Fibroblast of gingiva (primary cell): ENCODE measurements around the gene SMG9.
A peak's percentile ranks its signal among the peaks of the same experiment; 100 is the strongest.

Experiments used
- DNase-seq: peaks from one replicate; pipeline ENCODE4 v3.0.0-alpha.2; 2011; ENCODE audit warnings: low read depth

The SMG9 gene

DNA sequence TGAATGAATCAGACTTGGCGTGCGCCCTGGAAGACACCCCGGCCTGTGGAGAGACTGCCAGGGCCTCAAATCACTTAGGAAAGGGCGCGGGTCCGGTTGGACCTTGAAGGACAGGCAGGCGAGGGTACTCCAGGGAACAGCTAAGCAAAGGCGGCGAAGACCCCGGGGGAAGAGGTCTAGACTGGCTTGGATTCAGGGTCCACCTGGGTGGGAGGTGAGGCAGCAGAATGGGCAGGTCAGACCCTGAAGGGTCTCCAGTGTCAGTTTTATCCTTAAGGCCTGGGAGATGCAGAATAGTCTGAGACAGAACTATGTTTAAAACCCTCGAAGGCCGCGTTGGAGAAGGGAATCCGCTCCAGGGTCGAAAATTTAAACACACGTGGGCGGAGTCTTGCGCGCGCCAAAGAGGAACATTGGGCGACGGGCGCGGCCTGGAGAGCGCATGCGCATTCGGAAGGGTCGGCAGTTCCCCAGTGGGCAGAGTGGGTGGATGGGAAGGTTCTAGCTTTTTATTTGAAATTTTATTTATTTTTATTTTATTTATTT lies 567 bp upstream of the SMG9 start:
- DNase-seq = peak; percentile 61

DNA sequence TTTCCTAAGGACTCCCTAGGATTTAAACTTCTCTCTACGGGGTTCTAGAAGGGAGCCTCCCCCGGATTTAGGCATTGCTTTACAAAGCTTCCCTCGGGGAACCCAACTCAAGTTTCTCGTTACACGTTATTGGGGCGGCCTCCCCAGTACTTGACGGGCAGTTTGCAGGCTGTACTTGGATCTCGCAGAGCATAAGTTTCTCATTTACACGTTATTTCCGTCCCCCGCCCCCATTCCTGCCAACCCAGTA lies 584 bp downstream of the SMG9 start:
- no peak for DNase-seq

DNA sequence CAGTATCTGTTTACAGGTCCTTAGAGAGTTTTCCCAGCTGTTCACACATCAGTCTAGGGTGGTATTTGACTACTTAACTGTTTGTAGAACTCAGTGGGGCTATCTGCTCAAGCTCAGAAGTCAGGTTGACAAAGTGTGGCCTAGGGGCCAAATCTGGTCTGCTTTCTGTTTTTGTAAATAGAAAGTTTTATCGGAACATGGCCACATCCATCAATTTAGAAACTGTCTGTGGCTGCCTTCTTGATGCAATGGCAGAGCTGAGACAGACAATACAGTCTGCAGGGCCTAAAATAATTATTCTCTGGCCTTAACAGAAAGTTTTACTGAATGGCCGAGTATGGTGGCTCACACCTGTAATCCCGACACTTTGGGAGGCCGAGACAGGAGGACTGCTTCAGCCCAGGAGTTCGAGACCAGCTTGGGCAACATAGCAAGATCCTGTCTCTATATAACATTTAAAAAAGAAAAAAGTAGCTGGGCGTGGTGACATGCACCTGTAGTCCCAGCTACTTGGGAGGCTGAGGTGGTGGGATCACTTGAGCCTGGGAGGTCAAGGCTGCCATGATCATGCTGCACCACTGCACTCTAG lies 2.4 kb downstream of the SMG9 start:
- no peak for DNase-seq

DNA sequence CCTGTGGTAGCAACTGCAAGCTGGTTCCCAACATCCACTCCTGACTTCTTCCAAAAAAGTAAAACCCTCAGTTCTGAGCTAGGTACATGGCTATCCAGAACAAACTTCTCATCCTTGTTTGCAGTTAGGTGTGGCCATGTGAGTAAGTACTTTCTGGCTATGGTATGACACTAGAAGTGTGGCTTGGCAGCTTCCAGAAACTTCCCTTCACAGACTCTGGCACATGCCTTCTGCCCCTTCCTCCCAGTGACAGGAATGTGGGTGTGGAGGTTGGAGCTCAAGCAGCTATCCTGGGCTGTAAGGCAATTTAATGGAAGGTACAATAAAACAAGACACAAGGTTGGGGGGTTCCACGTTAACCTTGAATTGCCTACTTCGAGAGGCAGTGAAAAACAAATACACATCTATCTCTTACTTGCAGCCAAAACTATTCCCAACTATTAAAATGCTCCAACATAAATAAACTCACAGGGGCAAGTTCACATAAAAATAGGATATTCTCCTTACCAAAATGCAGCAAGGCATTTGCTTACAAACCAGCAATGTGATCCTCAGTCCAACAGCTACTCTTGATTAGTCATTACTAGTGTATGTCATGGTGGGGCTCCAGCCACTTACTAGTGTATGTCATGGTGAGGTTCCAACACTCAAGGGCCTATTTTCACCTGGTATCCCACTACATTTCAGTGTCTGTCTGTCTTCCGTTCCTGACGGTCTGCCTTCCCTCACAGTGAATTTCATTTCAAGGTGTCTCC lies 3.1 kb downstream of the SMG9 start:
- DNase-seq = no peak

DNA sequence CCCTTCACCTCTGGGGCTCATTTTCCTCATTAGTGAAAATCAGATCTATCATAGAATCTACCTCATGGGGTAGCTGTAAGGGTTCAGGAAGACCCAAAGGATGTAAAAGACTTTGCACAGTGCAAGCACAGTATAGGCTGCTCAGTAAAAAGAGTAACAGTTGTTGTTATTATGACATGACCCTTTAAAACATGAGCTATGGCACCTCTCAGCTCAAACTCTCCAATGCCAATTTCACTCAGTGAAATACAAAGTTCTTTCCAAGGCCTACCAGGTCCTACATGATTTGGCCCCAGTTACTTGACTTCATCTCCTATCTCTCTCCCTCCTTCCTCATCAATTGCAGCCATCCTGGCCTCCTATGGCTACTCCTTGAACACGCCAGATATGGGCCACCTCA lies 4.9 kb downstream of the SMG9 start:
- DNase-seq = no peak

DNA sequence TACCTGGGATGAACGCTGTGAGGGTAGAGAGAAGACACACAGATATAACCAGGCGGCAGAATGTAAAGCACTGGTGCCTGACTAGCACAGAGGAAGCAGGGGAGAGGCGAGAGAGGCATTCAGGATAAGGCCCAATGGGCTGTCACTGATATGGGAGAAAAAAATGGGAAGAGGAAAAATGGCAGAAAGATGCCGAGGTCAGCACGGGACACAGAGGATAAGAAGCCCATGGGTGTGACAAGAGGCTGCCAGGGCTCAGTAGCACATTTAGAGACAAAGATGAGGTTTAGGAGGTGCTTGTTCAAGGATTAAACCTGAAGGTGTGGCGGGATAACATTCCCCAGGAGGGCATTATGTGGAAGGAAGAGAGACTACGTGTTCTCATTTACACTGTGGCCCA lies 5.6 kb downstream of the SMG9 start:
- no peak for DNase-seq

DNA sequence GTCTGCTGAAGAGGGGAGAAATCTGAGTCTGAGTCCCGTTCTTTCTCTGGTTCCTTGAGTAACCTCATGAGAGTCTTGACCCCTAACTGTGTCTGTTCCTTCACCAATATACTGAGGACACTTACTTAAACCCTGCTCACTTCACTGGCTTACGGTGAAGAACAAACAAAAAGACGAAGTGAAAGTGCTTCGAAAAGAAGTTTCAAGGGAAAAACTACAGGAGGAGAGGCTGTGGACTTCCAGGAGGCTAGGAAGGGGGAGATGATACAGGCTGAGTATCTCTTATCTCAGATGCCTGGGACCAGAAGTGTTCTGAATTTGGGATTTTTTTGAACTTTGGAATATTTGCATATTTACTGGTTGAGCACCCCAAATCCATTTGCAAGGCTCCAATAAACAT lies 6.1 kb downstream of the SMG9 start:
- no peak for DNase-seq

DNA sequence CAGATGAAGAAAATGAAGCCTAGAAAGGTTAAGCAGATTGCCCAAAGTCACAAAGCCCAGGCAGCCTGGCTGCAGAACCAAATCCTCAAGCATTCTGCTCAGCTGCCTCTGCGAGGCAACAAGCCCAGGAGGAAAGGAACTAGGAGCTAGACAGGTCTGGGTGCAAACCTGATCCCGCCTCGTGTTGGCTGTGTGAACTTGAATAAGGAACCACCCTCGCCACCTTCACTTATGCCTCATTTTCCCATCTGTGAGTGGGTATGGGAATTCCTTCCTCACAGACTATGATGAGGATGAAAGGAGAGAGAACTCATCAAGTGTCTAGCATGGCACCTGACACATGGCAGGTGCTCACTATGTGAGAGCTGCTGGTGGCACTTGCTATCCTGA lies 6.6 kb downstream of the SMG9 start:
- DNase-seq = no peak

DNA sequence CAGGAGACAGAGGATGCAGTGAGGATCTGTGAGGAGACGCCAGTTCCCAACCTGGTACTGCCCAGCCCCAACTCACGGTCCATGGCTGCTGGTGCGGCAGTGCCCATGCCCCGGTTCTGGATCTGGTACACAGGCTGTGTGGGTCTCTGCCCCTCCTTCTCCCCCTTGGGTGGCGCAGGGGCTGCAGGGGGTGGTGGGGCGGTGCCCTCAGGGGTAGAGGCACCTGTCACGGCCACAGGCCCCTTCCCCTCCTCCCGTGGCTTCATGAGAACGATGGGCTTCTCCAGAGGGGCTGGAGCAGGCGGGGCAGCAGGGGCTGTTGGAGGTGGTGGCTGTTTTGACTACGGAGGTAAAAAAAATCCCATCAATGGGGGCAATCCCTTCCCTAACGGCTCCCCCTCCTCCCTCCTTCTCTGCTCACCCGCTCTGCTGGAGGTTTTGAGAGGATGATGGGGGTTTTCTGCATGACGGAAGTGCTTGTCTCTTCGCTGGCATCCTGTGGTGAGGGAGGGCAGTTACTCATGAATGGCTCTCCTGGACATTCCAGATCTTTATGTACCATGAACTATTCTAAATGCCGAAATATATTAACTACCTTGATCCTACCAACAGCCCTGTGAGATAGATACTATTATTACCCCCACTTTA lies 7.1 kb downstream of the SMG9 start:
- no peak for DNase-seq

DNA sequence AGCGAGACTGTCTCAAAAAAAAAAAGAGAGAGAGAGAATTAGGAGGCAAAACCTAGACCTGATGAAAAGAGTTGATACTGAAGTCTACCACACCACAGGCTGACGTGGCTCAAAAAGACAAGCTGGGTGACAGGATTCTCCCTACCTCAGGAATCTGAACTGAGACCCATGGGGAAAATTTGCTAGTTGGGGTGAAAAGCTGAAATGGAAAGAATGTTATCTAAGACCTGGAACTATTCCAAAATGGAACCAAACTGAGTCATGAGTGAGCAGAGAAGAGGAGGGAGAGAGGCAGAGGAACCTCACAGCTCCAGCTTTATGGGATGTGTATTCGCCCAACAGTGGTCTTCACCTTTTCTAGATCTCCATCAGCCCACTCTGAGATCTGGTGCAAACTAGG lies 11.7 kb downstream of the SMG9 start:
- DNase-seq = no peak

DNA sequence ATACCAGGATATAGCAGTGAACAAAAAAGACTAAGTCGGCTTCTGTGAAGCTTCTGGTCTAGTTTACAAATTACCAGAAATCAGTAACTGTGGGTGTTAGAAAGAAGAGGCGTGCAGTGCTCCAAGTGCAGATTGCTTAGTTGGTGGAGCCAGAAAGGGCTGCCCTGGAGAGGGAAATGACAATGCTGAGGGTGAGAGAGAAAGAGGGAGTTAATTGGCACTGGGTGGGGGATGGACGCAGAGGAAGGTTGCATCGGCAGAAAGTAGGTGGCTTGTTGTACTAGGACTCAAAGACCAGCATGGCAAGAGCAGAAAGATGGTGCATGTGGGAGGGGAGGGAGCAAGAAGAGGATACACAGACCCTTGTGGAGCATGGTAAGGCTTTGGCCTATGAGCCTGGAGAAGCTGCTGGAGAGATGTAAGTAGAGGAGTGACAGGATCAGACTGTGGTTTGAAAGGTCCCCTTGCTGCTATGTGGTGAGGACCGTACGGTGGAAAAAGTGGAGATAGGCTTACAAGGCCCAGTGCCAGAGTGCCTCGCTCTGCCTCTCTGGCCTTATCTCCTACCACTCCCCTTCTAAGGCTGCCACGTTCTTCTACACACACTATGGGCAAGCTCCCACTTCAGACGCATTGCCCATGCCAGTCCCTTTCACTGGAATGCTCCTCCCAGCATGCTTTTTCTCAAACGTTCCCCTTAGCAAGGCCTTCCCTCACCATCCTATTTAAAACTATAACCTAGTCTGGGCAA lies 13.5 kb downstream of the SMG9 start:
- DNase-seq = no peak

DNA sequence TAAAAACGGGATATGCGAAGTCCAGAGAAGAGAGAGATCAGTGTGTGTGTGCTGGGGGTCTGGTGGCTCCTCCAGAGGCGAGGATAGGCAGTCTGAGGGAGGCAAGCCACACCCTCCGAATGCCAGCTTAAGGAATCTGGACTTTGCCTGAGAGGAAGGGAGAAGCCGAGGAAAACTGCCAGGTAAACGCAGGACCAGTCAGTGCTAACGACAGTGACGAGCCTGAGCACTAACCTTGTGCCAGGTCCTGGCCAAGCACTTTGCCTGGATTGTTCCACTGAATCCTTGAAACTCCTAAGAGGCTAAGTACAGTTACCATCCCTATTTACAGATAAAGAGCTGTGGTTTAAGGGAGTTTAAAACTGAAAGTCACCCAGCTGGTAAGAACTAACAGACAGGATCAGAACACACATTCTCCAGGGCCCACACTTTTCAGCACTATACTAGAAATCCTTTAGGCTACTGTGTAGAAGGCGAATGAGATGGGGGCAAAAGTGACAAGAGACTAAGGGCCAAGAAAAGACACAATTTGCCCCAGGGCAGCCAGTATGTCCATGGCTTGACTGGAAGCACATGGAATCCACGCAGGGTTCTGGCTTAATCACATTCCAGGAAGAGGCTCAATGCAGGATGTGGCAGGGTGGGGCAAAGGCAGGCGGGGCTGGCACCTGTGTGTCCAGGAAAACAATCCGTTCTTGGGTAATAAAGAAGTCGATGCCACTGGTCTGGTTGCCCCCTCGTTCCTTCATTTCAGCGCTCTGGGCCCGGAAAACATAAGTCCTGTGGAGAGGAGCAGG lies 15.1 kb downstream of the SMG9 start:
- no peak for DNase-seq

DNA sequence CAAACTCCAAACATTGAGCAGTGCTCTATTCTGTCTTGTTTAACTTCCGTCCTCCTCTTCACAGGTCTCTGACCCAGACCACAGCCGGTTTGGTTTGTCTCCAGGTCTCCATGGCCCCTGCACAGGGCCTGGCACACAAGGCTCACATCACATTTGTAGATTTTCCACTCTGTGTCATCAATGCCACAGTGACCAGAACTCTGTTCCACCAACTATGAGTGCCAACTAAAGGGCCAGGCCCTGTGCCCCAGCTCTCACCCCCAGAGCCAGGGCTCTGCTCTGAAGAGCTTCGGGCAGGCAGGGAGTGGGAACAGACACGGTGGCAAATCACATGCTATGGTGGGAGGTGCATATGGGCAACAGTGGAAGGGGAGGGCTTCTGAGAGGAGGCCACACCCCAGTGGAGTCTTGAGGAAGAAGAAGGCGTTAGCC lies 16.0 kb downstream of the SMG9 start:
- no peak for DNase-seq

DNA sequence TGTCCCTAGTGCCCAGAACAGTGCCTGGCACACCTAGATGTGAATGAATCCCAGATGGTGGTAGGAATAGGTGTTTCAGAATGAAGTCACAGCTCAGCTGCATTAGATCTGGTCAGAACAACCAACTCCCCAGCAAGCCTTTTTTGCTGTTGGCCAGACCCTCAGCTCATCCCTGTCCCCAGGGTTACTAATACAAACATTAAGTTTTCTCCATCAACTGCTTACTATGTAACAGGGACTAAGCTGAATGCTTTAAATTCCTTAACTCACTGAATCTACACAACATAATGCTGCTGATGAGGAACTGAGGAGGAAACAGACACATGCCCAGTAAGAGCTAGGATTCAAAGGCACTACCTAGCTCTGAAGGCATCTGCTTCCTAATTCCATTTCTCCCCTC lies 18.8 kb downstream of the SMG9 start:
- DNase-seq = peak; percentile 7

DNA sequence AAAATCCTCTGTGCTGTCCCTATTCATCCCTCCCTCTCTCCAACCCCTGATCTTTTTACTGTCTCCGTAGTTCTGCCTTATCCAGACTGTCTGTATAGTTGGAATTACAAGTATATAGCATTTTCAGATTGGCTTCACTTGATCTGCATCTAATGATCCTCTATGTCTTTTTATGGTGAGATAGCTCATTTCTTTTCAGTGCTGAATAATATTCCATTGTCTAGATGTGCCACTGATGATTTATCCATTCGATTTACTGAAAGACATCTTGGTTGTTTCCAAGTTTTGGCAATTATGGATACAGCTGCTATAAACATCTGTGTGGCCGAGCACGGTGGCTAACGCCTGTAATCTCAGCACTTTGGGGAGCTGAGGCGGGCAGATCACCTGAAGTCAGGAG lies 19.7 kb downstream of the SMG9 start:
- DNase-seq = no peak

DNA sequence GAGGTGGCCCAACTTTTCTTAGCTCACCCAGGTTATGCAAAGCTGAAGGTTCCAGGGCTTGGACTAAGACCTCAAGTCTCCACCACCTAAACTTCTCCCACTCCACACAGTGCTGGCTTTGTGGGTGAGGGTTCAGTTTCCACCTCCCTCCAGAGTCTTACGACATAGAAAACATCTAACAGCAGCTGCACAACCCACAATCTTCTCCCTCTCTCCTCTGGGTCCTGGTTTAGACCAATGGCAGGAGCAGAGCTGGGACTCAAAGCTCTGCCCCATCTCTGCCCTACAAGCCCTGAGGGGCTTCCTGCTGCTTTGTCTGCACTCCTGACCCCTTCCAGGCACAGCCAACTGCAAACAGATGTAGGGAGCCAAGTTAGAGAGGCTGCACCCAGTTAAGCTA lies 22.9 kb downstream of the SMG9 start:
- DNase-seq = peak; percentile 45

DNA sequence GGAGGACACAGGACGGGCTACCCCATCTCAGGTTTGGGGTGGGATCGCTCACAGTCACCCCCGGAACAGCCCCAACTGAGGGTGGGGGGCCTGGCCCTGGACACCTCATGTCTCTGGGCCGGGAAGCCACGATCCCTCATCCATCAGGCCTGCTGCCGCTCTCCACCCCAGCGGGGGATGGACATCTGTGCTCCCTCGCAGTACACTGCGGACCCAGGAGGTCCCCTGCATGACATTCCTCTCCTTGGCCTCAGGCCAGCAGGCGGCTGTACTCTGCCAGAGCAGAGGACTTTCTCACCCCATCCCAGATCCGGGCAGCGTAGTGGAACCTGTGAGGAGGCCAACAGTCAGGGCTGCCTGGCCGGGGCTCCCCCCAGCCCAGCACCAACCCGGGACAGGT lies 23.4 kb downstream of the SMG9 start:
- DNase-seq = no peak

DNA sequence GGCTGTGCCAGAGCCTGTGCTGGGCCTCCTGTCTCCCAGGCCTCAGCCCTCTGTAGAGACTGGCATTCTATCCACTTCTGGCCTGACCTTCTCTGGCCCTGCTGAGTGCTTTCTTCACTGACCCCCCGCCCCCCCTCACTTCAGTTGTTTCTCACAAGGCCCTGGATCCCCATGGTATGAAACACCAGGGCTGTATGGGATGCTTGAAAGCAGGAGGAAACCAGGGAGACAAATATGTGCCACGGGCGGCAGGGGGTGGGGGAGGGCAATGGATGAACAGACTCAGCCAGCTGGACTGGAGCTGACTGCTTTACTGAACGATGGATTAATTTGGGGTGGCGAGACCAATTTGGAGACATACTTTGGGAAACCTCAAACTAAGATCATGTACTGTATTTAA lies 24.8 kb downstream of the SMG9 start:
- DNase-seq = no peak

DNA sequence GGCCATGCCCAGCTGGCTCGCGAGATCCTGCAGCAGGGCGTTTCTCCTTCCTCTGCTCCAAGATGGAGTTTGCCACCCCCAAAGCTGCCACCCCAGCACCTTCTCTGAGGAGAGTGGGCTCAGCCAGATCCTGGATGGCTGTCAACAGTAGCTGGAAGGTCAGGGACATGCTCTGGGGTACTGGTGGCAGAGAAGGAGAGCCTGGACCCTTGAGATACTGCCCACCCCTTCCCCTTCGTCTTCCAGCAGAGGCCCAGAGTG lies 27.2 kb downstream of the SMG9 start:
- no peak for DNase-seq

DNA sequence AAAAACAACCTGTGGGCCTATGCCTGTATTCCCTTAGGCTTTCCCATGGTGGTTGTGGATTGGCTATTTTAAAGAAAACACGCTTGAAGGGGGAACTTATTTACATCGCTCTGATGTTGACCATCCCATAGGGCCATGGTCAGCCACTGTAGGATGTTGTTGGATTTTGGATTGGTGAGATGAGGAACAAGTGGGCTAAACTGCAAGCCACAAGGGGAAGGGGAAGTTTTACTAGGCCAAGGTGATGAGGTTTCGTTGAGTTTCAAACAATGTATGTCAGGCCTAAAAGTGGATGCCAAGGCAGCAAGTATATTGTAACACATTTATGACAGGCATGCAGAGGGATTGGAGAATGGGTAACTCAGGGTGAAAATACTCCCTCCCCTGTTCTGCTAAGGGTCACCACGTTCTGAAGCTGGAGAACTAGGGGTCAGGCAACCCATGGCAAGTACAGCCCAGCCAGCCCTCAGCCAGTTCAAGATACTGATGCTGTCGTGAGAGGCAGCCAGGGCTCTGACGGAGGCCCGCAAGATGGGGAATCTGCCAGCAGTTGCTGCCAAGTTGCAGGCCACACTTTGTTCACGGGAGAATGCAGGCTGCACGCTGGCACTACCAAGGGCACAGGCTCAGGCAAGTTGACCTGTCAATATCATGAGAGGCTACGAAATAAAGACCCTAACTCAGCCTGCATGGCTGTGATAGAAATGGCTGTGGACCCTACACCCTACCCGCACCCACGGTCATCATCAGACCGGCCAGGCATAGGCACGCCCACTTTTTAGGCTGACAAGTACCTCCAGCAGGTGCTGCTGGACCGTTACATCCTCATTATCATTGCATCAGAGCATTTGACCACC lies 27.8 kb downstream of the SMG9 start:
- peak; percentile 35 for DNase-seq

DNA sequence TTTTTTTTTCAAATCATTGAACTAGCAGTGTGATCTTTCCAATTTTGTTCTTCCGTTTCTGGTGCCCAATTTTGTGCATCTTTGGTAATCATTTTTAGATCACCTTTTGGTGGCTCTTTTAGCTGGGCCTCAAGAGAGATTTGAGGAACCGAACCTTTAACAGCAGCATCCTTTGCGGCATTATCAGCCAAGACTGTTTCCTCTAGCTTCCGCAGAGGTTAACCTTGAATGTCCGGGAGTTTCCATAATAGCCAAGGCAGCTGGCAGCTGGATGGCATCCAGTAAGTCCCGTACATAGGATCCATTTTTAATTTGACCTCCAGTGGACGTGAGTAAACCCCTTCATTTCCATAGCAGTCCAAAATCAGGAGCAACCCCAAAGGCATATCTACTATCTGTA lies 29.3 kb downstream of the SMG9 start:
- DNase-seq = no peak
